ENCODE data around the gene ACADVL.

Gene ACADVL

GRCh38 chr17:7246779-7247178 lies 27.0 kb downstream of the ACADVL start:
- TF ChIP-seq REST (IDR thresholded peaks at IDR 0.05; ENCODE audit: insufficient replicate concordance, low read depth) (no peak), SPI1 (IDR thresholded peaks at IDR 0.05; ENCODE audit: borderline replicate concordance, low read depth) (no peak), GABPA (IDR thresholded peaks at IDR 0.05; ENCODE audit: low read depth) (no peak), POLR2AphosphoS5 (IDR thresholded peaks at IDR 0.05; ENCODE audit: low read depth) (no peak)
- TF ChIP-seq, protein P1, sequence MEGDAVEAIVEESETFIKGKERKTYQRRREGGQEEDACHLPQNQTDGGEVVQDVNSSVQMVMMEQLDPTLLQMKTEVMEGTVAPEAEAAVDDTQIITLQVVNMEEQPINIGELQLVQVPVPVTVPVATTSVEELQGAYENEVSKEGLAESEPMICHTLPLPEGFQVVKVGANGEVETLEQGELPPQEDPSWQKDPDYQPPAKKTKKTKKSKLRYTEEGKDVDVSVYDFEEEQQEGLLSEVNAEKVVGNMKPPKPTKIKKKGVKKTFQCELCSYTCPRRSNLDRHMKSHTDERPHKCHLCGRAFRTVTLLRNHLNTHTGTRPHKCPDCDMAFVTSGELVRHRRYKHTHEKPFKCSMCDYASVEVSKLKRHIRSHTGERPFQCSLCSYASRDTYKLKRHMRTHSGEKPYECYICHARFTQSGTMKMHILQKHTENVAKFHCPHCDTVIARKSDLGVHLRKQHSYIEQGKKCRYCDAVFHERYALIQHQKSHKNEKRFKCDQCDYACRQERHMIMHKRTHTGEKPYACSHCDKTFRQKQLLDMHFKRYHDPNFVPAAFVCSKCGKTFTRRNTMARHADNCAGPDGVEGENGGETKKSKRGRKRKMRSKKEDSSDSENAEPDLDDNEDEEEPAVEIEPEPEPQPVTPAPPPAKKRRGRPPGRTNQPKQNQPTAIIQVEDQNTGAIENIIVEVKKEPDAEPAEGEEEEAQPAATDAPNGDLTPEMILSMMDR (IDR thresholded peaks at IDR 0.05; ENCODE audit: insufficient read depth, low read length), result no peak
- no peak overlapping the region for H3K4me3 ChIP-seq (replicated peaks; ENCODE audit: insufficient read depth, low read length)
- no peak overlapping the region for H3K27ac ChIP-seq (replicated peaks)
- no peaks in the 10 kb centered on the region for H3K27me3 ChIP-seq (ENCODE audit: insufficient read depth, poor library complexity, severe bottlenecking)
- DNase-seq (ENCODE audit: low read depth in 1 of 2, low spot score in 1 of 2), result no peak

- H3K27me3 ChIP-seq (ENCODE audit: insufficient read depth, poor library complexity, severe bottlenecking), result no peaks in the 10 kb centered on the region
- TF ChIP-seq REST (IDR thresholded peaks at IDR 0.05; ENCODE audit: insufficient replicate concordance, low read depth), result no peak
- TF ChIP-seq GABPA (IDR thresholded peaks at IDR 0.05; ENCODE audit: low read depth), result no peak
- no peak for TF ChIP-seq SPI1 (IDR thresholded peaks at IDR 0.05; ENCODE audit: borderline replicate concordance, low read depth)
- TF ChIP-seq POLR2AphosphoS5 (IDR thresholded peaks at IDR 0.05; ENCODE audit: low read depth), result no peak
- TF ChIP-seq, protein P1 (IDR thresholded peaks at IDR 0.05; ENCODE audit: insufficient read depth, low read length), result no peak
- no peak overlapping the region for H3K27ac ChIP-seq (replicated peaks)
- no peak for DNase-seq (ENCODE audit: low read depth in 1 of 2, low spot score in 1 of 2)
- no peak overlapping the region for H3K4me3 ChIP-seq (replicated peaks; ENCODE audit: insufficient read depth, low read length)
Observed at GRCh38 chr17:7248796-7249195, 29.1 kb downstream of the ACADVL start.

DNA sequence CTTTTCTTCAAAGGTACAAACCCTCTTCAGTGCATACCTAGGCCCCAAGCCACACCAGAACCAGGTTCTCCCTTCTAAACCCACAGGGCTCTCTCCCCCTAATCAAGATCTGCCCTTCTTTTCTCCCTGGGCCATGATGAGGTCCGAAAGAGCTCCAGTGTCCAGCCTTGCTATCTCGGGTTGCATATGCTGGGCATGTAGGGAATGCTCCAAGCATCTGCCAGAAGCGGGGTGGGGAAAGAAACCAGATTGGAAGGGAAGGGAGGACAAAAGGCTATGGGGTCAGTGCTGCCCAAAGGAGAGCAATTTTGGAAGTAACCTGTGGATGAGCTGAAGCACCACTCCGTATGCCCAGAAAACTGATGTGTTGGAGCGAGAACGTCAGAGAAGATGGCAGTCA lies 29.5 kb downstream of the ACADVL start:
- TF ChIP-seq REST (IDR thresholded peaks at IDR 0.05; ENCODE audit: insufficient replicate concordance, low read depth) (no peak), GABPA (IDR thresholded peaks at IDR 0.05; ENCODE audit: low read depth) (no peak), SPI1 (IDR thresholded peaks at IDR 0.05; ENCODE audit: borderline replicate concordance, low read depth) (no peak), POLR2AphosphoS5 (IDR thresholded peaks at IDR 0.05; ENCODE audit: low read depth) (no peak)
- TF ChIP-seq, protein P1 (IDR thresholded peaks at IDR 0.05; ENCODE audit: insufficient read depth, low read length), result no peak
- H3K27me3 ChIP-seq (ENCODE audit: insufficient read depth, poor library complexity, severe bottlenecking), result no peaks in the 10 kb centered on the region
- no peak for DNase-seq (ENCODE audit: low read depth in 1 of 2, low spot score in 1 of 2)
- H3K4me3 ChIP-seq (replicated peaks; ENCODE audit: insufficient read depth, low read length), result peak overlapping the region; percentile 65; the same call in 1 of the 2 replicates
- 0 out of 2 replicates have a peak overlapping the region, but pooled peaks have one; percentile 99 for H3K27ac ChIP-seq (replicated peaks)

Measured in HL-60 (cell line).